Fibroblast of skin of left quadriceps (primary cell): ENCODE results near the gene TLE2.
"Not testable (repeated sequence)": the region's sequence is repeated elsewhere in the genome, so short reads cannot be mapped to it uniquely, and the experiment has no call there.

Experiments
- DNase-seq, 2 experiments: peaks; one replicate each; pipeline ENCODE4 v3.0.0-alpha.2; 2013; ENCODE audit warnings: low read depth in 2 of 2

TLE2 gene

DNA sequence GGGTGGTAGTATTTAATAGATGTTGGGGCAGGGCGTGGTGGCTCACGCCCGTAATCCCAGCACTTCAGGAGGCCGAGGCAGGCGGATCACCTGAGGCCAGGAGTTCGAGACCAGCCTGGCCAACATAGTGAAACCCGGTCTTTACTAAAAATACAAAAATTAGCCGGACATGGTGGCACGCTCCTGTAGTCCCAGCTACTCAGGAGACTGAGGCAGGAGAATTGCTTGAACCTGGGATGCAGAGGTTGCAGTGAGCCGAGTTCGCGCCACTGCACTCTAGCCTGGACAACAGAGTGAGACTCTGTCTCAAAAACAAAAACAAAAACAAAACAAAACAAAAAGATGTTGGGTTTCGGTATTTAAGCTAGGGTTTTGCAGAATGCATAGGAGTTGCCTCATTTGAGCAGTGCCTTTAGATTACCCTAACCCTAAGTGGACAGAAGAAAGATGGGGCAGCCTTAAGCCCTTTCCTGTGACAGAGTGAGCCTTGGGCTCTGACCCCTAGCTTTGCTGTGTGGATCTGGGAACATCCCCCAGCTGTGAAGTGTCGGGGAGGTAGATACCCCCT lies 8.0 kb upstream of the TLE2 start:
- not testable (repeated sequence) for DNase-seq

DNA sequence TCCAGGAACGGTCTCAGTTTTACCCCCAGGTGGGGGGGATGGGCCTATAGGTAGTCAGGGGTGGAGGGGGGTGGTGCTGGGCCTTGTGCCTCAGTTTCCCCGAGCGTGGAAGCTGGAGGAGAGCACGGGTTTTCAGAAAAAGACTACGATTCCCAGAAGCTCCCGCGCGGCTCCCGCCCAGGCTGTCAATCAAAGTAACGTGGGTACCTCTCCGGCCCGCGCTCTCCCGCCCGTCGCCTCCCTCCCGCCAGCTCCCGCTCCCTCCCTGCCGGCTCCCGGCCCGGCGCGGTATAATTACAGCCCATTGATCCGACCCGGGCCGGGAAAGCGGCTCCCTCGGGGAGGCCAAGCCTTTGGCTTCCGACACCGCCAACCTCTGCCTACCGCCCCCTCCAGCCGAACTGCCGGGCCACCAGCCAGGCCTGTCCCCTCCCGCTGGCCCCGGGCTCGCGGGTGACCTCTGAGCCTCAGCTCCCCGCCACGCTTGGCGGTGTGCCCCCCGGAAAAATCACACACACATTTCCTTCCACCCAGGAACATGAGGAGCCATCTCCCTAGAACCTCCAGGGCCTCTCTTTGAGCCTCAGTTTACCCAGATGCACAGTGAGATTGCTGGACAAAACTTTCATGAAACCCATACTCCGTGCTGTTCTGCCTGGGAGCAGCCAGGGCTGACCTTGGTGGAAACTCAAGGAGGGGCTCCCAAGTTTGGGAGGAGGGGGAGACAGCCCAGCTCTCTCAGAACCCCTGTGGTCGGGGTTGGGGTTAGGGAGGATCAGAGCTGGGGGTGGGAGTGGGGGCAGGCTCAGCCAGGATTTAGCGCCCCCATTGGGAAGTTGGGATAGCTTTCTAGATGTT lies 7.3 kb upstream of the TLE2 start:
- peak; percentile 82 to 84 for DNase-seq

DNA sequence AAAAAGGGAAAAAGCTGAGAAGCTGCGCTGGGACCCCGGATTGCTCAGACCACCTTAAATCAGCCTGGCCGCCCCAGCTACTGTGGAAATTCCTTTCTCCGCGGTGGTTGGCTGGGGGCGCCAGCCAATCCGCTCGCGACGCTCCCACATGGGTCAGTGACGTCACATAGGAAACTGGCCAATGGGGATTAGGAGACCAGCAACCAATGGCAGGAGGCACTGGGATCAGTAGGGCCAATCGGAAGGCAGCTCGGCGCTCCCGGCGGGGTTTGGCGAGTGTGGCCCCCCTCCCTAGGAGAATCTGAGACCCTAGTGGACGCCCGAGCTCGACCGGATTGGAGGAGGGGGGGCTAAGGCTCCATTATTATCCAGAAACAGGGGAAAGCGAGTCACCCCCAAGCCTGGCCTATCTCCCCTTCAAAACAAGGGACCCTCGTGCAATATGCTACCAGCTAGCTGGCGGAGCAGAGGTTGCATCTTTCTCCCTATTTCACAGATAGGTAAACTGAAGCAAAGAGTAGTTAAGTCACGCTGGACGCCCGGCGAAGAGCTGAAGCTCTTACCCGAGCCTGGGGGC lies 6.5 kb upstream of the TLE2 start:
- DNase-seq = peak; percentile 99

DNA sequence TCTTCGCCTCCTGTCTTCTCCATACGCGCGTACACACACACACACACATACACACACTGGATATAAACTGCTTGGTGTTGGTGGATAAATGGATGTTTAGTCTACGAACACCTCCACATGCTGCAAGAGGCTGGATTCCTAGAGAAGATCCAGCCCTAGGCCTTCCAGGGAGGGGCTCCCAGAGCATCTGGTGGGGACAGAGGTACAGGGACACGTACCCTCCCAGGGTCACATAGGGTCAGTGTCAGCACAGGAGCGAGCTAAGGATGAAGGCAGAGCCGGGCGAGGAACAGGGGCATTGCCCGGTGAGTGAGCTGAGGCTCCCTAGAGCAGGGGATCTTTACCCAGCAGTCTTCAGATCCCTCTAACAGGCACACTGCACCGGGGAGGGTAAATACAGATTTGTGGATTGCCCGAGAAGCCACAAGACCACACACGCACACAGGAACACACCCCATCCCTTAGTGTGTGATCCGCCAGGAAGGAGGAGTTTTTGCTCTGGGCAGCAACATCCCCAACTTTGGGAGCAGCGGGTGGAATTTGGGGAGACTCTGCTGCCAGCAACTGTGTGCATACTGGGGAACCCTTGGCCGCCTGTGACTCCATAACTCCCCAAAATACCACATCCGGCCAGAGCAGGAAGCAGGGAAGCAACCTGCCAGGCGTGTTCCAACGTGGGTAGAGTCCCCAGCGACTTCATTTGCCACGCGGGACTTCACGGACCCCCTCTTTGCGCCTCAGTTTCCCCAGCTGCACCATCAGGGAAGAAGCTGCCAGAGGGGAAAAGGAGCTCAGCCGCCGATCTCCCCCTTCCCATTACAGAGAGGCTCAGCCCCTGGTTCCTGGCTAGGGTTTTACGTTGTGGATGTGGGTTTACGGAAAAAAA lies 5.8 kb upstream of the TLE2 start:
- DNase-seq = peak; percentile 32

DNA sequence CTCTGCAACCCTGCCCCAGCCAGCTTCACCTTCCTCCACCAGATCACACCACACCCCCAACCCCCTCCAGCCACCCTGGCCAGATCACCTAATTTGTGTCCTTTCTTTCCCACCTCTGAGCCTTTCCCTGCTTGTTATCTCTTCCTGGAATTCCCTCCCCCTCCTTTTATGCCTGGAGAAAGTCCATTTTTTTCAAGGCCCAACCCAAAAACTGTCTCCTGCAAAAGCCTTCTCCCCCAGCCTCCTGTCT lies 5.3 kb upstream of the TLE2 start:
- DNase-seq = no peak

DNA sequence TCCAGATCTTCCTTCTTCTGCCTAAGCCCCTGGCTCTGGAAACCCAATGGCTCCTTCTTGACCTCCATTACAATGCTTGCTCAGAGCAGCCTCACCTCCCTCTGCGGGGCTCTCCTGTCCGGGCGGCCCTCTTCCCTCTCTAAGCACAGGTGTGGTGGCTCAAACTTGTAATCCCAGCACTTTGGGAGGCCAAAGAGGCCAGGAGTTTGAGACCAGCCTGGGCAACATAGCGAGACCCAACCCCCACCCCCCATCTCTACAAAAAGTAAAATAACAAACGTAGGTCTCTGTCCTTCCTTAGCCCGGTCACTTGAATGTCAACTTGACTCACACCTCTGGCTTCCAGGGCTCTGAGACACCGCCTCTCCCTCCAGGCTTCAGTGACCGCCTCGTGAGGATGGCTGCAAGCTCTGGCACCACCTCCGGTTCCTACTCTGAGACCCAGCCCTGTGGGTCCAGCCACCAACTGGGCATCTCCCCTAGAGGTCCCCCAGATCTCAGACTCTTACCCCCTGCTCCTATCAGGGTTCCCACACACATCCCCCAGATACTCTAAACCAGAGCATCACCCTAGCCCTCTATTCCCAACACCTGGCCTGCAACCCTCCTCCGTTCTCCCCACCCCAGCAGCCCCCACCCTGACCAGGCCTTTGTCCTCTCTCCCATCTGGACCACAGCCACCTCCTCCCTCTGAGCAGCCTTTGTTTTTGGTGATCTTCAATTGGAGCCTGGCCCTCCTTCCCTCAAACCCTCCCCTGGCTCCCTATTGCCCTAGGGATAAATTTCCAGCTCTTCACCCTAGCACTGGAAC lies 4.7 kb upstream of the TLE2 start:
- no peak for DNase-seq

DNA sequence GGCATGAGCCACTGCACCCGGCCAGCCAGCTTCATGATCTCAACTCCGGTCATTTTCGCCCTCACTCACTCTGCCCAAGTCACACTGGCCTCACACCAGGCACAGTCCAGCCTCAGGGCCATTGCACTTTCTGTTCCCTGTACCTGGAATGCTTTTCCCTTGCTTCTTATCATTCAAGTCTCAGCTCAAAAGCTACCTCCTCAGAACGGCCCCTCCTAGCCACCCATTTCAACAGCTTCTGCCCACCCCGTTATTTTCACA lies 2.5 kb upstream of the TLE2 start:
- DNase-seq = no peak

DNA sequence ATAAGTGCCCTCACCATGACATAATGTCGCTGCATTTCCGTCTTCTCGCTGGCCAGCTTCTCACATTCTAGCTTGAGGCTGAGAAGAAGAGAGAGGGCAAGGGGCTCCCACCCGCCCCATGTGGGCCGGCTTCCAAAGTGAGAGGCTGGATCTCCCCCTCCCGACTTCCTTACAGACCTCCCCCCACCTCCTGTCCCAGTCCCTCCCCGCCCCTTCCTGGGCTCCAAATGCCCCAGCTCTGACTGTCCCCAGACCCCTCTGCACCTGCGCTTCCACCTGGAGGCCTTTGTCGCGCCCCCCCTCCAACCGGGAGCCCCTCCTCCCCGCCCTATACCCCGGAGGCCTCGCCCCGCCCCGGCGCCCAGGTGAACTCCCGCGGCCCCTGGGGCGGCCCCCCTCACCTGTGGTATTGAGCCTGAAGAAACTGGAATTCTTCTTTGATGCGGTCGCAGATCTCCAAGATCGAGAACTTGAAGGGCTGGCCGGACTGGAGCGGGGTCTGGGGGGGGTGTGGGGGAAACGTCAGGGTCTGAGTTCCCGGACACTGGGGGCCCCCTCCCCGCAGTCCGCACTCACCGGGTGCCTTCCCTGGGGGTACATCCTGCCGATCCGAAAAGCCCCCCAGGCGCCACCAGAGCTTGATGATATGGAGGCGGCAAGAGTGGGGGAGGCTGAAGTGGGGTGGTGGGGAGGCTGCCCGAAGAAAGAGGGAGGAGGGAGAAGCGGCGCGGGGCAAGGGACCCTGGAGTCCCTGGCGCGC lies 595 bp downstream of the TLE2 start:
- DNase-seq = no peak

DNA sequence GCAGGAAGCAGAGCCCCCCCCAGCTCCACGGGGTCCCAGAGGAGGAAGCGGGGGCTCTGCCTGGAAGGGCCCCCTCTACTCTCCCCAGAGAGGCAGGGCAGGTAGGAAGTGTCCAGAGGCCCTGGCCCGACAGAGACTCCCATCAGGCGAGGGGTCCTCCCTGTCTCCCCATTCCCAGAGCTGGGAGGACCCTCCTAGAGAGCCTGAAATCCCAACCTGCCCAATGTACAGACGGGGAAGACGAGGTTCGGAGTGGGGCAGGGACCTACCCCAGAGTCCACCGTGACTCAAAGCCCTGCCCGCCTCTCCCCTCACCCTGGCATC lies 1.1 kb downstream of the TLE2 start:
- no peak for DNase-seq

DNA sequence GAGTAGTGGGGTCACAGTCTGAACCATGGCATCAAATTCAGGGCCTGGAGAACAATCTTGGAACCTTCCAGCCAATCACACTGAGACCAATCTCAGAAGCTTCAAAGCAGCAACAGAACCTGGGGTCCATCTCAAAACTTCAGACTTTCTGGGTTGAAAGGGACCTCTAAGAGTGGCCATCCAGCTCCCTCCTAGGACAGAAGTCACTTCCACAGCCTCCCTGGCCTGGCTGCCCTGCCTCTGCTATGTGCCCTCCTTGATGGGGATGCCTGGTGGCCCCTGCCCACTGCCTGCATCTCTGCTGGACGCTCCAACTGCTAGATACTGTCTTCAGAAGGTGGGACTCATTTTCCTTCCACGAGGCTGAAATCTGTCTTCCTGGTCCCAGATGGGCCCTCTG lies 1.8 kb downstream of the TLE2 start:
- no peak for DNase-seq

DNA sequence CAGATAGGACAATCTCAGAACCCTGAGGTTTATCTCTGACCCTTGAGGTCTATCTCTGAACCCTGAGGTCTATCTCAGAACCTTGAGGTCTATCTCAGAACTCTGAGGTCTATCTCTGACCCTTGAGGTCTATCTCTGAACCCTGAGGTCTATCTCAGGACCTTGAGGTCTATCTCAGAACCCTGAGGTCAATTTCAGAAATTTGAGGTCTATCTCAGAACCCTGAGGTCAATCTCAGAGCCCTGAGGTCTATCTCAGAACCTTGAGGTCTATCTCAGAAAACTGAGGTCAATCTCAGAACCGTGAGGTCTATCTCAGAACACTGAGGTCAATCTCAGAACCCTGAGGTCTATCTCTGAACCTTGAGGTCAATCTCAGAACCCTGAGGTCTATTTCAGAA lies 2.3 kb downstream of the TLE2 start:
- DNase-seq = no peak

DNA sequence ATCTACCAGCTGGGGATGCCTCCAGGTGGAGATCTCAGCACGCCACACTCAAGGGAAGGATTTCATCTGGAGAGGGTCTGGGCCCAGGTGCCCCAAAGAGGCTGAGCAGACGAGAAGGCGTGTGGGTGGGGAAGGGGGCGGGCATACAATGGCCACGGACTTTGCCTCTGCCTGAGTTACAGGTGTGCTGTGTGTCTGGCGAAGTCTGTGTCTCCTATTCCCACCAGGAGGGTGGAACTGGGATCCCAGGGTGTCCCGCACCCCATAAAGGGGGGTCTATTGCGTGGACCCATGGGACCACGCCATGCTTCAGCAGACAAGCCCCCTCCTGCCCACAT lies 3.6 kb downstream of the TLE2 start:
- DNase-seq = no peak

DNA sequence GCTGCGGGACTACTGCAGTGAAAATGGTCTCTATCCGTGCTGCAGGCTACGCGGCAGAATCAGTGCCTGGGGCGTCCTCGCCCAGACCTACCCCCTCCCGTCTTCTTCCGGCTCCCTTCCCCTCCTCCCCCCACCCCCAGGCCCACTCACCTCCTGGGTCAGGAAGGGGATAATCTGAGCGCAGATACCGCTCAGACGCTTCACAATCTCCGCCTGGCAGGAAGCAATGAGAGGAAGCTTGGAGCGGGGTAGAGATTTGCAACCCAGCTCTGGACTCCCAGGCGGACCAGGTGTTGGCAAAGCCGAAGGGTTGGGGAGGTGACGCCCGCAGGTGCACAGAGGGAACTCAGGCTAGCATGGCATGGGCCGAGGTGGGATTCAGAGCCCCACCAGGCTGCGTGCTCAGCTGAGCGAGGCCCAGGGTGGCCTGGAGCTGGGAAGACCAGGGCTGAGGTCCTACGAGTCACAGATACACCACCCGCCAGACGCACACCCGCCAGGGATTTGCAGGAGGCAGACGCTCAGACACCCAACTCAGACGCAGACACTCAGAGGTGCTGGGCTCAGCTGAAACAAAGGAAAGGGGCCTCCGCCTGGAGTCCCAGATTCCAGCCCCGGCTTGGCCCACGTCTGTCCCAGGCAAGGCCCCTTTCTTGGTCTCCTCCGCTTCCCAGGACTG lies 4.1 kb downstream of the TLE2 start:
- no peak for DNase-seq

DNA sequence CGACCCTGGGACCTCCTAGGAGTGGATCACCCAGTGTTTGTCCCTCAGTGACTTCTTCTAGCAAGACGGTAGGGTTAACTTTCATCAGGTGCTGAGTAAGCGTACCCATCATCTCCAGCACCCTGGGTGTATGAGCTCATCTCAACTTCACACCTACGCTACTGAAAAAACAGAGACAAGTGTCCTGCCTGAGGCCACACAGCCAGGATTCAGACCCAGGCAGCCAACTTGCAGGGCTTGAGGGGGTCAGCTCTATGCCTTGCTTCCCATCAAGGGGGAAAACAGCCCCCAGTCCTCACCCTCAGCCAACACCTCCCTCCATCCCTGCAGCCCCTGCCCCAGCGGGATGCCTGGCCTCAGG lies 4.6 kb downstream of the TLE2 start:
- no peak for DNase-seq

DNA sequence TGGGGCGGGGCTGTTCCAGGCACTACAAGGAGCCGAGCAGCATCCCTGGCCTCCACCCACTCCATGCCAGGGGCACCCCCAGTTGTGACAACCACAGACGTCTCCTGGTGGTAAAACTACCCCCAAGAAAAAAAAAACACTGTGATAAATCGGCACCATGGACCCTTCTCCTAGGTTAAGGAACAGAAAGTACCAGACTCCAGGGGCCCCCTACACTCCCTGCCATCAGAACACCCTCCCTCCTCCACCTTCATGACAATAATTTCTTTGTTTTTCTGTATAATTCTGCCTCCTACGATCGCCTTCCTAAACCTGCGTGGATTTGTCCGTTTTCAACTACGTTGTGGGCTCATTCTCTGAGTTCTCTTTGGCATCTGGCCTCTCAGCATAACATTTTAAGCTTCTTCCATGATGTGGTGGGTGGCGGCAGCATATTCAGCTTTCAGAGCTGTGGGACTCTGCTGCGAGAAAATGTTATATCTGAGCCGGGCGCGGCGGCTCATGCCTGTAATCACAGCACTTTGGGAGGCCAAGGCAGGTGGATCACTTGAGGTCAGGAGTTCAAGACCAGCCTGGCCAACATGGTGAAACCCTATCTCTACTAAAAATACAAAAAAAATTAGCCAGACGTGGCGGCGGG lies 8.6 kb downstream of the TLE2 start:
- no peak for DNase-seq

DNA sequence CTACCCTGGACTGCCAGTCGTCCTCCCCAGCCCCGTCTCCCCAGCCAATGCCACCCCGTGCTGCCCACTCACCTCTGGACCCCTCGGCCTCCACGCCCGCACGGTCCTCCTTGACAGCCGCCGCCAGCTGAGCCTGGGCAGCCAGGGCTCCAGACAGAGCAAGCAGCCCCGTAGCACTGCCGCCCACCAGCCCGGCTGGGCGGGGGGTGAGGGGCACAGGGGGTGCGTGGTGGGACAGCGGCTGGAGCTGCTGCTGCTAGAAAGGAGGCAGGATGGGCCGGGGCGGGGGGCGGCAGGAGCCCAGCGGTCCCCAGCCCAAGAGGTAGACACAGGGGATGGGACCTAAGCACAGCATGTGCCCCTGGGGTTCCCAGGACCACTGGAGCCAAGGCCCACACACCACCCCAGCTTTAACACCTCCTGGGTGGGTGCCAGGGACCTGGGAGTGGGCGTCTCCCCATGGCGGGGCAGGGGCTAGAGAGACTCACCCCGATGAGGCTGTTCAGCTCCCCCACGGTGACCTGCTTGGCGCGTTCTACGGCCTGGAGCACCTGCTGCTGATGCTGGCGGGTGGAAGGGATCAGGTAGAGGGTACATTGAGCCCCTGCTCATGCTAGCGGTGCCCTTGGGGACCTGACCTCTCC lies 9.7 kb downstream of the TLE2 start:
- no peak for DNase-seq

DNA sequence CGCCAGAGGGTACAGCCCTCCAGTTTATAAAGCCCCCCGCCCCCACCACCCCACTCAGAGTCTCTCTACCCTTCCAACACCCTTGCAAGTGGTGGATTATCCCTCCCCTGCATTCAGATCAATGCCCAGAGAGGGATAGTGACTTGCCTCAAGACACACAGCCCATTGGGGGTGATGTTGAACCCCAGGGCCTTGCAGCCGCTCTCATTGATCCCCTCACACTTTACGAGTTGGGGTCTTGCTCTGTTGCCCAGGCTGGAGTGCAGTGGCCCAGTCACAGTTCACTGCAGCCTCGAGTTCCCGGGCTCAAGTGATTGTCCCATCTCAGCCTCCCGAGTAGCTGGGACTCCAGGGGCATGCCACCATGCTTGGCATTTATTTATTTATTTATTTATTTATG lies 11.2 kb downstream of the TLE2 start:
- no peak for DNase-seq

DNA sequence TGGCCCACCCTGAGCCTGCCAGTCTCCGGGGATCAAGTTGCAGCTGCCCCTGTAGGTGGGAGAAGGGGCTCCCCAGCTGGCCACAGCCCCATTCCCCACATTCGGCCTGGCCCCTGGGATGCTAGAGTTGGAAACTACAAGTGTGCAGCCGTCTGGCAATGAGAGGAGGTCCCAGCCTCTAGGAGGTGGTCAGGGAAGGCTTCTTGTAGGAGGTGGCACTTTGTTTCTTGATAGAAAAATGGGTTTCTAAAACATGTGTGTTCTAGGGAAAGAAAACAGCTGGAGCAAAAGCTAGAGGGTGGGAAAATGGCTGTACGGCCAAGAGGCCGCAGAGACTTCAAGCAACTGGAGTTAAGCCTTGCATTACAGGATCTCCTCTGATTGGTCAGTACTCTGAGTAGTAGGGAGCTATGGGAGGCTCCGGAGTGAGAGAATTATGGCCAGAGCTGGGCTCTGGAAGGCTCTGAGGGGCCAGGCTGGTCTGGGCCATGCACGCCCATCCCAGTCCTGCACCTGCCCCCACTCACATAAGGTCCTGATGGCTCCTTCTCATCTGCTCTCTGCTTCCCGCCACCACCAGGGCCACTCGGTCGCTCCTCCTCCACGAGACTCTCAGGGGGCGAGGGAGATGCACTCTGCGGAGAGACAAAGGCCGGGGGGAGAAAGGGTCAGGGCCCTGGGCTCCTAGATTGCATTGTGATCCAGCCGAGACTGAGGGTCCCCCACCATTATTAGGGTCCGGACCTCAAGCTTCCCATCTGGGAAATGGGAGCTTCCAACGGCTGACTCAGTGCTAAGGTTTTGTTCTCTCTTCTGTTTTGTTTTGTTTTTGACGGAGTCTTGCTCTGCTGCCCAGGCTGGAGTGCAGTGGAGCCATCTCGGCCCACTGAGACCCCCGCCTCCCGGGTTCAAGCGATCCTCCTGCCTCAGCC lies 13.7 kb downstream of the TLE2 start:
- no peak for DNase-seq

DNA sequence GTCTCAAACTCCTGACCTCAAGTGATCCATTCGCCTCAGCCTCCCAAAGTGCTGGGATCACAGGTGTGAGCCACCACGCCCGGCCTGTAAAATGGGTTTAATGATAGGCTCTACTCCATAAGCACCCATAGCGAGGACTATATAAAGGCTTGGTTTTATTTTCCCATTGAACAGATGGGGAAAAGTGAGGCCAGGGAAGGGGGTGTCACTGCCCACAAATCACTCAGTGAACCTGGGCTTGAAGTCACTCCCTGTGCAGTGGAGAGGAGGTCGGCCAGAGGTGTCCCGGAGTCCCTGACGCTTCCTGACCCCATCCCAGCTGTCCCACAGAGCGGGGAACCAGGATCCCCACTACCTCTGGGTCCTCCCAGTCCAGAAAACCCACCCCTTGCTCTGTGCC lies 14.9 kb downstream of the TLE2 start:
- no peak for DNase-seq
